Endothelial cell (in vitro differentiated cells): Measurements from ENCODE around the gene COX10. TPM values are rescaled to one million over a fixed set of nuclear protein-coding genes. Genes with fewer than 3 reads are reported as not detected.
"Not testable (repeated sequence)": the region's sequence is repeated elsewhere in the genome, so short reads cannot be mapped to it uniquely, and the experiment has no call there.

ENCODE experiments used
- DNase-seq: peaks from one replicate; pipeline ENCODE4 v3.0.0; 2021; ENCODE audit warnings: low spot score
- H3K27ac Mint-ChIP-seq: one replicate; pipeline ENCODE4 v1.8.0; 2021; ENCODE audit warnings: mixed read lengths, inconsistent platforms; ENCODE audit not compliant: unreplicated experiment
- H3K27me3 Mint-ChIP-seq: one replicate; pipeline ENCODE4 v1.8.0; 2021; ENCODE audit warnings: mild to moderate bottlenecking, moderate library complexity, mixed read lengths, inconsistent platforms; ENCODE audit not compliant: unreplicated experiment
- H3K36me3 Mint-ChIP-seq: one replicate; pipeline ENCODE4 v1.8.0; 2021; ENCODE audit warnings: mild to moderate bottlenecking, low read depth, mixed read lengths, inconsistent platforms; ENCODE audit not compliant: unreplicated experiment
- H3K4me1 Mint-ChIP-seq: one replicate; pipeline ENCODE4 v1.8.0; 2021; ENCODE audit warnings: mild to moderate bottlenecking, mixed read lengths, inconsistent platforms; ENCODE audit not compliant: unreplicated experiment
- H3K4me3 Mint-ChIP-seq: one replicate; pipeline ENCODE4 v1.8.0; 2021; ENCODE audit warnings: mild to moderate bottlenecking, mixed read lengths, inconsistent platforms; ENCODE audit not compliant: unreplicated experiment
- H3K9me3 Mint-ChIP-seq: one replicate; pipeline ENCODE4 v1.8.0; 2021; ENCODE audit warnings: mixed read lengths, inconsistent platforms; ENCODE audit not compliant: unreplicated experiment
- CTCF ChIP-seq: fragments of 200-600 bp; sonication (generic); IDR thresholded peaks from one replicate; pipeline ENCODE4 v1.5.0; 2021; ENCODE audit warnings: antibody characterized with exemption; ENCODE audit not compliant: unreplicated experiment
- long read RNA-seq: library from polyadenylated mRNA; unstranded; transcript quantifications from one replicate; pipeline ENCODE4 v2.0.0, GENCODE V29; 2020; ENCODE audit not compliant: unreplicated experiment
- total RNA-seq: library from RNA; stranded (reverse); fragmentation: NEBNext Ultra II Directional; extraction: Animal tissue kit (Norgen Biotek cat#: 25700); gene quantifications from one replicate; pipeline ENCODE4 v1.2.1, GENCODE V29; 2021; ENCODE audit not compliant: unreplicated experiment

COX10 gene
- total RNA-seq, result 12.5 TPM
- long read RNA-seq, transcript COX10-201 (7 exons, 2,873 nt), result major isoform, 6 of 7 reads
- long read RNA-seq, partial matches to known transcripts, result 0 of 7 reads
- long read RNA-seq, other reads (novel, unspliced or antisense), result 1 of 7 reads

- H3K36me3 Mint-ChIP-seq, result peaks cover 2% of the 10 kb centered on the region
- peak; percentile 83 for DNase-seq
- H3K27ac Mint-ChIP-seq, result peak within 1 kb of the TSS; percentile 90
- H3K4me3 Mint-ChIP-seq, result peak within 1 kb of the TSS; percentile 96
- no peaks in the 10 kb centered on the region for H3K9me3 Mint-ChIP-seq
- TF ChIP-seq CTCF, result no peak
- H3K4me1 Mint-ChIP-seq, result peaks cover 16% of the 10 kb centered on the region
- H3K27me3 Mint-ChIP-seq, result peaks cover 2% of the 10 kb centered on the region
Measured at GRCh38 chr17:14069251-14070021, at the start of gene COX10. Gene COX10 (plus strand): TSS chr17:14069504. CDS start chr17:14069606, 102 bp downstream.

- not testable (repeated sequence) for DNase-seq, H3K27ac Mint-ChIP-seq, H3K4me1 Mint-ChIP-seq, H3K4me3 Mint-ChIP-seq, H3K9me3 Mint-ChIP-seq, H3K36me3 Mint-ChIP-seq, H3K27me3 Mint-ChIP-seq
Measured at GRCh38 chr17:14021651-14022294, 47.5 kb upstream of the COX10 start.

GRCh38 chr17:14029755-14030154, 39.5 kb upstream of the COX10 start:
- not testable (repeated sequence) for H3K9me3 Mint-ChIP-seq, H3K4me3 Mint-ChIP-seq, H3K27ac Mint-ChIP-seq, H3K27me3 Mint-ChIP-seq, H3K36me3 Mint-ChIP-seq, H3K4me1 Mint-ChIP-seq, DNase-seq

GRCh38 chr17:14032234-14032633, 37.1 kb upstream of the COX10 start:
- Mint-ChIP-seq H3K4me3 (no peak overlapping the region), H3K4me1 (no peaks in the 10 kb centered on the region), H3K27ac (no peak overlapping the region), H3K36me3 (peaks cover 3% of the 10 kb centered on the region), H3K27me3 (no peaks in the 10 kb centered on the region), H3K9me3 (no peaks in the 10 kb centered on the region)
- no peak for DNase-seq
- no peak for TF ChIP-seq CTCF

GRCh38 chr17:14033166-14033565, 36.1 kb upstream of the COX10 start:
- Mint-ChIP-seq H3K36me3 (peaks cover 3% of the 10 kb centered on the region), H3K9me3 (no peaks in the 10 kb centered on the region), H3K27ac (no peak overlapping the region), H3K27me3 (no peaks in the 10 kb centered on the region), H3K4me3 (no peak overlapping the region), H3K4me1 (no peaks in the 10 kb centered on the region)
- no peak for DNase-seq
- TF ChIP-seq CTCF, result no peak

- TF ChIP-seq CTCF, result no peak
- no peaks in the 10 kb centered on the region for H3K9me3 Mint-ChIP-seq
- no peak overlapping the region for H3K4me3 Mint-ChIP-seq
- H3K36me3 Mint-ChIP-seq, result no peaks in the 10 kb centered on the region
- peaks cover 2% of the 10 kb centered on the region for H3K27me3 Mint-ChIP-seq
- H3K4me1 Mint-ChIP-seq, result no peaks in the 10 kb centered on the region
- DNase-seq, result no peak
- H3K27ac Mint-ChIP-seq, result no peak overlapping the region
Measured at GRCh38 chr17:14037453-14037852, 31.9 kb upstream of the COX10 start.
